HG02884 (cell line): Measurements from ENCODE around the gene HIGD1C.
"Not testable (repeated sequence)": the region's sequence is repeated elsewhere in the genome, so short reads cannot be mapped to it uniquely, and the experiment has no call there.

Experiments used
- ATAC-seq: cut with Tn5 transposase; IDR thresholded peaks from one replicate; pipeline ENCODE4 v1.9.1; 2021; ENCODE audit warnings: mild to moderate bottlenecking, moderate library complexity; ENCODE audit not compliant: unreplicated experiment

HIGD1C gene

DNA sequence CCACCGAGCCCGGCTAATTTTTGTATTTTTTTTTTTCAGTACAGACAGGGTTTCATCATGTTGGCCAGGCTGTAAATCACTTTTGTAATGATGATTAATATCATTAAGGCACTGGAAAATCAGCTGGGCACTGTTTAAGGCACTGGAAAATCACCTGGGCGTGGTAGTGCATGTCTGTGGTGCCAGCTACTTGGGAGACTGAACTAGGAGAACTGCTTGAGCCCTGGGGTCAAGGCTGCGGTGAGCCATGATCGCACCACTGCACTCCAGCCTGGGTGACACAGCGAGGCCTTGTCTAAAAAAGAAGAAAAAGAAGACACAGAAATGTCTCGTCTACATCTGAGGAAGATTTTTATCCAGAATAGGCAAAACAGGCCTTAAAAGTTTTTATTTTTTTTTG, 61.1 kb downstream of the HIGD1C start:
- ATAC-seq: no peak

DNA sequence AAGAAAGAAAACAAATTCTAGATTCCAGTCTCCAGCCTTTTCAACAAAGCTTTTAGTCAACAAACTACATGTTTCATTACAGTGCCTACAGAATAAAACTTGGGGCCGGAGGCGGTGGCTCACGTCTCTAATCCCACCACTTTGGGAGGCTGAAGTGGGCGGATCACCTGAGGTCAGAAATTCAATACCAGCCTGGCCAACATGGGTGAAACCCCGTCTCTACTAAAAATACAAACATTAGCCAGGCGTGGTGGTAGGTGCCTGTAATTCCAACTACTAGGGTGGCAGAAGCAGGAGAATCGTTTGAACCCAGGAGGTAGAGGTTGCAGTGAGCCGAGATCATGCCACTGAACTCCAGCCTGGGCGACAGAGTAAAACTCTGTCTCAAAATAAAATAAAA, 62.1 kb downstream of the HIGD1C start:
- ATAC-seq: not testable (repeated sequence)

- no peak for ATAC-seq
Observed at GRCh38 chr12:51017452-51017851, 65.1 kb downstream of the HIGD1C start.

DNA sequence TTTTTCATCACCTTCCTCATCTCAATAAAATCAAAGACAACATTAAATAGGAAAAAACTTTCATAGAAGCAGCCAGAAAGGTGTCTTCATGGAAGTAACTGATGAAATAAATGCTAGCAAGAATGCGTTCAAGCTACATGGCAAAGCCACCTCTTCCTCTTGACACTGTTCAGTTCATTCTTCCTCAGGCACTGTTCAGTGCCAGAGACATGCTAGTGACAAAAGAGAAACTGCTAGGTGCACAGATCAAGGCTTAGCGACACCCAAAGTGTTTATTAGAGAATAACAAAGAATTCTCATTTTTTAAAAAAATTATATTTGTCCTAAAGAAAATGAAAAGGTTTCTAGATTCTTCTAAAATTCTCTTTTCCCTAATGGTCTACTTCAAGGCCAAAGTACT, 66.6 kb downstream of the HIGD1C start:
- no peak for ATAC-seq

GRCh38 chr12:51019927-51020326, 67.6 kb downstream of the HIGD1C start:
- no peak for ATAC-seq
